Breast epithelium (tissue), 3 donors: Measurements from ENCODE around the gene ANKRD23.

Source experiments
- POLR2AphosphoS5 ChIP-seq, 3 donors: sonication (generic); formaldehyde crosslinking; IDR thresholded peaks; one replicate each; pipeline ENCODE4 v1.6.1; 2017; ENCODE audit warnings: antibody characterized with exemption in 3 of 3
- TF ChIP-seq, protein P1 (sequence below), 3 donors: fragments of 450-650 bp; IDR thresholded peaks; one replicate each; pipeline ENCODE4 v1.5.1; 2016 to 2017; ENCODE audit warnings: antibody characterized with exemption in 3 of 3, mild to moderate bottlenecking in 3 of 3, moderate library complexity in 3 of 3

DNA sequence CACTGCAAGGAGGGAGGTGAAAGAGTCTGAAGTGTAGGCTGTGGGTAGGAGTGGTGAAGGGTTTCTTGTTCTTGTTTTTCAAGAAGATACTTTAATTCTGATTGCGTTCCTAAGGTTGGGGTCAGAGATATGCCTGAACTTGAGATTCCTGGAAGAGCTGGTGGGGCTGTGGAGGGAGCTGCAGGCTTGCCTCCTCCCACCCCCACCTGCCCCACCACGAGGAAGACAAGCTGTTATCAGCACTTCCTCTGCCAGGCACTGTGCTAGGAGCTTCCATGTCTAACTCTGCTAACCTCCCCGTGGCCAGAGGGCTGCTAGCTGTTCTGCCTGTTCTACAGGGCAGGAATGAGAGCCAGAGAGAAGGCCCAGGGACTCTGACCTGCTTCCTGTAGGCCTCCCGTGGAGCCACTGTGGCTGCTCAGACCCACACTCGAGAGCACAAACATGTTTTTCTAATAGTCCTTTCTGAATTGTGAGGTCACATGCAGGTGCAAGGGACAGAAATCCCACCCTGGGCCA lies 13.7 kb downstream of the ANKRD23 start:
- TF ChIP-seq, protein P1, sequence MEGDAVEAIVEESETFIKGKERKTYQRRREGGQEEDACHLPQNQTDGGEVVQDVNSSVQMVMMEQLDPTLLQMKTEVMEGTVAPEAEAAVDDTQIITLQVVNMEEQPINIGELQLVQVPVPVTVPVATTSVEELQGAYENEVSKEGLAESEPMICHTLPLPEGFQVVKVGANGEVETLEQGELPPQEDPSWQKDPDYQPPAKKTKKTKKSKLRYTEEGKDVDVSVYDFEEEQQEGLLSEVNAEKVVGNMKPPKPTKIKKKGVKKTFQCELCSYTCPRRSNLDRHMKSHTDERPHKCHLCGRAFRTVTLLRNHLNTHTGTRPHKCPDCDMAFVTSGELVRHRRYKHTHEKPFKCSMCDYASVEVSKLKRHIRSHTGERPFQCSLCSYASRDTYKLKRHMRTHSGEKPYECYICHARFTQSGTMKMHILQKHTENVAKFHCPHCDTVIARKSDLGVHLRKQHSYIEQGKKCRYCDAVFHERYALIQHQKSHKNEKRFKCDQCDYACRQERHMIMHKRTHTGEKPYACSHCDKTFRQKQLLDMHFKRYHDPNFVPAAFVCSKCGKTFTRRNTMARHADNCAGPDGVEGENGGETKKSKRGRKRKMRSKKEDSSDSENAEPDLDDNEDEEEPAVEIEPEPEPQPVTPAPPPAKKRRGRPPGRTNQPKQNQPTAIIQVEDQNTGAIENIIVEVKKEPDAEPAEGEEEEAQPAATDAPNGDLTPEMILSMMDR (IDR thresholded peaks at IDR 0.05): no peak
- no peak for TF ChIP-seq POLR2AphosphoS5 (IDR thresholded peaks at IDR 0.05)
